Ishikawa (cell line): ENCODE data around the gene PIGS.

ENCODE experiments used
- CEBPB ChIP-seq: IDR thresholded peaks from 2 replicates; pipeline ENCODE4 v1.6.1; 2012
- EGR1 ChIP-seq: IDR thresholded peaks from 2 replicates; pipeline ENCODE4 v1.6.1; 2012
- EP300 ChIP-seq: IDR thresholded peaks from 2 replicates; pipeline ENCODE4 v1.6.1; 2012; ENCODE audit warnings: borderline replicate concordance
- MAX ChIP-seq: IDR thresholded peaks from 2 replicates; pipeline ENCODE4 v1.6.1; 2012
- RAD21 ChIP-seq: IDR thresholded peaks from 2 replicates; pipeline ENCODE4 v1.6.1; 2012; ENCODE audit warnings: low read depth
- REST ChIP-seq: IDR thresholded peaks from 2 replicates; pipeline ENCODE4 v1.6.1; 2012; ENCODE audit warnings: low read depth, mild to moderate bottlenecking
- TAF1 ChIP-seq: IDR thresholded peaks from 2 replicates; pipeline ENCODE4 v1.6.1; 2012; ENCODE audit warnings: low read depth, mild to moderate bottlenecking
- TEAD4 ChIP-seq: IDR thresholded peaks from 2 replicates; pipeline ENCODE4 v1.6.1; 2012
- USF1 ChIP-seq: IDR thresholded peaks from 2 replicates; pipeline ENCODE4 v1.6.1; 2012
- YY1 ChIP-seq: IDR thresholded peaks from 2 replicates; pipeline ENCODE4 v1.6.1; 2012; ENCODE audit warnings: low read depth
- ZBTB7A ChIP-seq: IDR thresholded peaks from 2 replicates; pipeline ENCODE4 v1.6.1; 2012; ENCODE audit warnings: low read depth

GRCh38 chr17:28615260-28615940, 44.1 kb upstream of the PIGS start:
- TF ChIP-seq EP300 (no peak), EGR1 (no peak), MAX (no peak), CEBPB (no peak), USF1 (no peak), RAD21 (no peak), TAF1 (no peak), YY1 (no peak), TEAD4 (no peak), REST (no peak), ZBTB7A (no peak)
